Measurements from ENCODE around the gene RAD9A. TPM values are rescaled to one million over a fixed set of nuclear protein-coding genes. Genes with fewer than 3 reads are reported as not detected.

The RAD9A gene
- total RNA-seq, 2 donors from 2014 or later, result 30.2 to 49.4 TPM

DNA sequence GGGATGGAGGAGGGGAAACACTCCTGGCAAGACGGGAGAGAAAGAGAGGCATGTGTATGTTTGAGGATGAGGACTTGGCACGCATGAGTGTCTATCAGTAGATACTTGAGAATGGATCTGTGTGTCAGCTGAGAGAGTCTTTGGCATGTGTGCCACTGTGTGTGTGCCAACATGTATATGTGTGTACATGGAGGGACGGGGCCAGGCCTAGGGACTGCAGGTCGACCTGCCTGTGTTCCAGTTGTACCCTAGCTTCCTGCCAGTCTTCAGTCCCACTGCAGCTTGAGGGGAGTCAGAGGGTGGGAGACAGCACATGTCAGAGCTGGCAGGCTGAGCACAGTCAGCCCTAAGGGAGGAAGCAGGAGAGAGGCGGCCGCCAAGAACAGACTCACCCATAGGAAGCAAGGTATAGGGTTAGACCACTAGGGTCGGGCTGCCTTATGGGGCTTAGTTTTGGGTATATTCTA is 24.0 kb upstream of the RAD9A start:
- H3K9me3 ChIP-seq, result no peaks in the 10 kb centered on the region
- no peaks in the 10 kb centered on the region for H3K36me3 ChIP-seq
- H3K27ac ChIP-seq, result peak overlapping the region in 1 of 2 donors; percentile 32
- no peaks in the 10 kb centered on the region for H3K27me3 ChIP-seq (replicated peaks; ENCODE audit: insufficient read depth)
- TF ChIP-seq POLR2A (IDR thresholded peaks at IDR 0.05) (no peak), POLR2AphosphoS5 (IDR thresholded peaks at IDR 0.05) (no peak)
- TF ChIP-seq, protein P1, sequence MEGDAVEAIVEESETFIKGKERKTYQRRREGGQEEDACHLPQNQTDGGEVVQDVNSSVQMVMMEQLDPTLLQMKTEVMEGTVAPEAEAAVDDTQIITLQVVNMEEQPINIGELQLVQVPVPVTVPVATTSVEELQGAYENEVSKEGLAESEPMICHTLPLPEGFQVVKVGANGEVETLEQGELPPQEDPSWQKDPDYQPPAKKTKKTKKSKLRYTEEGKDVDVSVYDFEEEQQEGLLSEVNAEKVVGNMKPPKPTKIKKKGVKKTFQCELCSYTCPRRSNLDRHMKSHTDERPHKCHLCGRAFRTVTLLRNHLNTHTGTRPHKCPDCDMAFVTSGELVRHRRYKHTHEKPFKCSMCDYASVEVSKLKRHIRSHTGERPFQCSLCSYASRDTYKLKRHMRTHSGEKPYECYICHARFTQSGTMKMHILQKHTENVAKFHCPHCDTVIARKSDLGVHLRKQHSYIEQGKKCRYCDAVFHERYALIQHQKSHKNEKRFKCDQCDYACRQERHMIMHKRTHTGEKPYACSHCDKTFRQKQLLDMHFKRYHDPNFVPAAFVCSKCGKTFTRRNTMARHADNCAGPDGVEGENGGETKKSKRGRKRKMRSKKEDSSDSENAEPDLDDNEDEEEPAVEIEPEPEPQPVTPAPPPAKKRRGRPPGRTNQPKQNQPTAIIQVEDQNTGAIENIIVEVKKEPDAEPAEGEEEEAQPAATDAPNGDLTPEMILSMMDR (IDR thresholded peaks at IDR 0.05), result no peak
- WGBS, result 54% methylated on average over 7 of the region's 7 CpGs
- H3K4me3 ChIP-seq, result no peak overlapping the region
- peaks cover 26% of the 10 kb centered on the region for H3K4me1 ChIP-seq (replicated peaks)
- intact Hi-C loops (cut with DNase I), result no loop called here
- DNase-seq (ENCODE audit: low spot score), result no peak

DNA sequence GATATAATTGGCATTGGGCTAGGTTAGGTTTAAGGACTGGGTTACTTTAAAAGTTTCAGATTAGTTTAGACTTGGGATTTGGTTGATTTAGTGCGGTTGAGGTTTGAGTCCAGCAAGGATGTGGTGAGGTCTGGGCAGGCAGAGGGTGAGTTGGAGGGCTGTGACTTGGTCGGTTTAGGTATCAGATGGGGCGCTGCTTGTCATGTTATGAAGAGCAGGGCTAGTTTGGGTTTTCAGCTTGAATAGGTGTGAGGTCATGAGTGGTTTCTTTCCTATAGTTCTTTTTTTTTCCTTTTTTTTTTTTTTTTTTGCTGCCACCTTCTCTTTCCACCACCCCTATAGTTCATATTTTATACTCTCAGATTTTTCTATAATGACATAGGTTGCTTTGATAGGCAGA is 23.2 kb upstream of the RAD9A start:
- WGBS, result 88% methylated on average over 3 of the region's 3 CpGs
- no peak overlapping the region for H3K27ac ChIP-seq
- H3K4me3 ChIP-seq, result no peak overlapping the region
- H3K36me3 ChIP-seq, result no peaks in the 10 kb centered on the region
- H3K27me3 ChIP-seq (replicated peaks; ENCODE audit: insufficient read depth), result no peaks in the 10 kb centered on the region
- H3K9me3 ChIP-seq, result no peaks in the 10 kb centered on the region
- intact Hi-C loops (cut with DNase I), result no loop called here
- DNase-seq (ENCODE audit: low spot score), result no peak
- H3K4me1 ChIP-seq (replicated peaks), result peaks cover 26% of the 10 kb centered on the region
- TF ChIP-seq POLR2A (IDR thresholded peaks at IDR 0.05), result no peak
- TF ChIP-seq, protein P1 (IDR thresholded peaks at IDR 0.05), result no peak
- TF ChIP-seq POLR2AphosphoS5 (IDR thresholded peaks at IDR 0.05), result no peak

DNA sequence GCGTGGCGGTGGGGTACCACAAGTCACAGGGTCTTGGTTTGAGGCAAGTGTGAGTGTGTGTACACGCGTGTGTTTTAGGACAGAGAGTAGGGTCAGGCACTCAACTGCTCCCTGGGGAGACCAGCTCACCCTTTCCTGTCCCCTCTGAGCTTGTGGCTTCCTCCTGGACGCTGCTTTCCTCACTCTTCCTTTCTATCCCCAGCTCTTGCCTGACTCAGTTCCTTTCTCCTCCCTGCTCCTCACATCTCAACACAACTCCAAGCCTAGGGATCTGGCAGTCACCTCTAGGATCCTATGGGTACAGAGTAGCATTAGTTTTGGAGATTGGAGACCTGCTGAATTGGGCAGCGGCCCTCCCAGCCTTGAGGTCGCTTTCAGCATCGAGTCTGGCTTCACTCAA is 22.5 kb upstream of the RAD9A start:
- Histone ChIP-seq H3K27ac (peak overlapping the region in 1 of 2 donors; percentile 56), H3K27me3 (replicated peaks; ENCODE audit: insufficient read depth) (no peaks in the 10 kb centered on the region), H3K36me3 (no peaks in the 10 kb centered on the region), H3K9me3 (no peaks in the 10 kb centered on the region), H3K4me3 (no peak overlapping the region), H3K4me1 (replicated peaks) (peaks cover 30% of the 10 kb centered on the region)
- 92% methylated on average over 8 of the region's 8 CpGs for WGBS
- no peak for DNase-seq (ENCODE audit: low spot score)
- intact Hi-C loops (cut with DNase I), result no loop called here
- TF ChIP-seq, protein P1 (IDR thresholded peaks at IDR 0.05), result no peak

DNA sequence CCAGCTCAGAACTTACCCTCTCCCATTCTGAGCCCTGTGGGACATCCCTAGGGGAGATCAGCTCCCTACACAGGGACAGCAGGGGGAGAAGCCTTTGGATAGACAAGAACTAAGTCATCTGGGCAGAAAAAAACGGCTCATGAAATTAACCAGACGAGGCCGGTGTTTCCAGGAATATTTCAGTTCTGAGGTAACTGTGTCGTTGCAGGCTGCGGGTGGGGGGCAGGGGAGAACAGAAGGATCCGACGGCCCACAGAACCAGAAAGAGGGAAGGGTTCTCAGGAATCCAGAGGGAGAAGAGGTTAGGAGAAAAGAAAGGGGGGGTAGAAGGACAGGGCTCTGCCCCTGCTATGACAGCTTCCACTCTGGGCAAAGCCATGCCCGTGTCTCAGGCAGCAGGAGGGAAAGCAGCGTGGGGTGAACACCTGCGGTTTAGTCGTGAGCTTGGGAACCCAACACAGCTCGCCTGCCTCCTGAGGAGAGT is 21.9 kb upstream of the RAD9A start:
- H3K27ac ChIP-seq, result peak overlapping the region; percentile 54 to 56
- no peaks in the 10 kb centered on the region for H3K27me3 ChIP-seq (replicated peaks; ENCODE audit: insufficient read depth)
- H3K4me1 ChIP-seq (replicated peaks), result peaks cover 30% of the 10 kb centered on the region
- TF ChIP-seq, protein P1 (IDR thresholded peaks at IDR 0.05), result no peak
- TF ChIP-seq POLR2AphosphoS5 (IDR thresholded peaks at IDR 0.05) (no peak), POLR2A (IDR thresholded peaks at IDR 0.05) (no peak)
- 35% methylated on average over 12 of the region's 12 CpGs for WGBS
- no peaks in the 10 kb centered on the region for H3K9me3 ChIP-seq
- H3K36me3 ChIP-seq, result no peaks in the 10 kb centered on the region
- no peak overlapping the region for H3K4me3 ChIP-seq
- intact Hi-C loops (cut with DNase I), result no loop called here
- no peak for DNase-seq (ENCODE audit: low spot score)

DNA sequence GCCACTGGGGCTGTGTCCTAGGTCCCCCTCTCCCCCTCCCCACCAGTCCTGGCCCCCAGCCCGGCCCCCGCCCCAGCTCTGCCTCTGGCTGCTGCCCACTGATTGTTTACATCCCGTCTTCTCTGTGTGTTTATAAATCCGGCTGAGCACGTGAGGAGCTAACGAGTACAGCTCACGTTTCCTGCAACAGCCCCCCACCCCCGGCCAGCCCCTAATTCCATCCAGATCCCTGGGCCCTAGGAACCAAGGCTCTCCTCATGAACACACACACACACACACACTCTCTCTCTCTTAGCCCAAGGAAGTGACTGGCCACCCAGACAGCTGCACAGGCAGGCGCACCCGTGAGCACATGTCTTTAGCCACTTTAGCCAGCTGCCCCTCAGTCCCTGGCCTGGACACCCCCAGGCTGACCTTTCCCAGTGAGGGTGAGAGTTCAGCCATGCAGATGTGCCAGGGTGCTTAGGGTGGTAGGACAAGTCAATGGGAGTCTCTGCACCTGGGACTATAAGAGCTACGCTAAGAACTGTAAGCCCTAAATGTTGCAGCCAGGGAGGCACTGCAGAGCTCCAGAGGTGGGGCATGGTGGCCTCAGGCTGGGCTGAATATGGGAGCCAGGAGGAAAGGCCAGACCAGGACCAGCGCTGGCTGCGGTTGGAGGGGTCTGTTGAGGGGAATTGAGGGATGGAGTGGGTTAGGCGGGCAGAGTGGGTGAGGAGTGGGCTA is 21.3 kb upstream of the RAD9A start:
- 37% methylated on average over 14 of the region's 14 CpGs for WGBS
- no peak overlapping the region for H3K4me3 ChIP-seq
- peaks cover 30% of the 10 kb centered on the region for H3K4me1 ChIP-seq (replicated peaks)

More for the DNA sequence above, 21.3 kb upstream of the RAD9A start:
- Histone ChIP-seq H3K27me3 (replicated peaks; ENCODE audit: insufficient read depth) (no peaks in the 10 kb centered on the region), H3K27ac (peak overlapping the region; percentile 54 to 56), H3K9me3 (no peaks in the 10 kb centered on the region), H3K36me3 (no peaks in the 10 kb centered on the region)
- no peak for TF ChIP-seq POLR2AphosphoS5 (IDR thresholded peaks at IDR 0.05)
- TF ChIP-seq, protein P1 (IDR thresholded peaks at IDR 0.05), result no peak
- TF ChIP-seq POLR2A (IDR thresholded peaks at IDR 0.05), result no peak
- intact Hi-C loops (cut with DNase I), result no loop called here
- no peak for DNase-seq (ENCODE audit: low spot score)

Data from prostate gland (tissue), 2 donors.